ENCODE measurements around the gene DPT.

Gene DPT

DNA sequence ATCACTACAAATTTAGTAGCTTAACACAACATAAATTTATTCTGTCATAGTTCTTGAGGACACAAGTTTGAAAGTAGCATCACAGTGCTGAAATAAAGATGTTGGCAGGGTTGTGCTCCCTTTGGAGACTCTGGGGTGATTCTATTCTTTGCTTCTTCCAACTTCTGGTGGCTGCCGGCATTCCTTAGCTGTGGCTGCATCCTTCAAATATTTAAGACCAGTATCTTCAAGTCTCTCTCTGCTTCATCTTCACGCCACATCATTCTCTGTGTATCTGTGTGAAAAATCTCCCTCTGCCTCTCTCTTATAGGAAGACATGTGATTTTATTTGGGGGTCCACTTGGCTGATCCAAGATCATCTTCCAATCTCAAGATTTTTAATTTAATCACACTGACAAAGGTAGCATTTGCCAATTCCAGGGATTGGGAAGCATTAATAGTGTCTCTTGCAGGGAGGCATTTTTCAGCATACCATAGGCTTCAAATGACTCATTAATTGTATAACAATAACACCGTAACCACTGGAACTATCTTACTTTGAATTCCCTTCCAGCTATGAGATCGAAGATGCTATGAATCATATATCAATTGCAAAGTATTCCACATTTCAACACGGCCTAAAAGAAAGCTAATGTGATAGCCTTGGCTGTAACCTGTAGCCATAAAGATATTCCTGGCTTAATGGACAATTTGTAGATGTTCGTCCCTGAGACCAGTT lies 74.6 kb downstream of the DPT start:
- no peak for FAIRE-seq

GRCh38 chr1:168653567-168653966 lies 75.4 kb downstream of the DPT start:
- no peak for FAIRE-seq

DNA sequence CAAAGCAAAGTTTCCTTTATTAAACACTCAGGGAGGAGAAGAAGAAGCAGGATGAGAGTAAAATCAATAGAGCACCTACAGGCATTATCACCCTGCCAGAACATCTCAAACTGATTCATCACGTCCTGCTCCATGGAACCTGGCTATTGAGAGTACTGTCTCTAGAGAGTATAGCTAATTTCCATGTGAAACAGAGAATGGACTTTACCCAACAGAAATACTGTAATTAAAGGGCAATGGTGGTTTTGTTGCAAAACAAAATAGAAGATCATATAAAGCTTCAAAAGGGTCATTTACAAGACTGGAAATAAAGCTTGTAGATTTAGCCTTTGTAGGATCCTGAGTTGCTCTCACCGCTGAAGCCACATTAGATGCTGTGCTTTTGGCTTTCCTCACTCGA lies 83.3 kb downstream of the DPT start:
- FAIRE-seq = no peak
